Esophagus muscularis mucosa (tissue), 4 donors: ENCODE data around the gene CALML3. TPM values are rescaled to one million over a fixed set of nuclear protein-coding genes. Genes with fewer than 3 reads are reported as not detected.

Source experiments
- DNase-seq: peaks from one replicate; pipeline ENCODE4 v3.0.0-alpha.2; 2017; ENCODE audit errors: extremely low spot score
- H3K27ac ChIP-seq, 4 donors: fragments of 200-600 bp; sonication (generic); replicated peaks in 1 of 4; 1 replicate in 3 of 4; 2 replicates in 1 of 4; pipeline ENCODE4 v1.5.1; 2016 to 2019; ENCODE audit warnings: mild to moderate bottlenecking in 1 of 4
- H3K27me3 ChIP-seq, 4 donors: fragments of 200-600 bp; sonication (generic); one replicate each; pipeline versions ENCODE4 v1.5.1 to v1.6.0; 2016 to 2019
- H3K36me3 ChIP-seq, 4 donors: fragments of 200-600 bp; sonication (generic); one replicate each; pipeline ENCODE4 v1.5.1; 2016 to 2019
- H3K4me1 ChIP-seq, 4 donors: fragments of 200-600 bp; sonication (generic); one replicate each; pipeline ENCODE4 v1.5.1; 2016 to 2019
- H3K4me3 ChIP-seq, 4 donors: fragments of 200-600 bp; sonication (generic); 1 replicate in 2 of 4; 2 replicates in 2 of 4; pipeline ENCODE4 v1.5.1; 2016 to 2019; ENCODE audit warnings: mild to moderate bottlenecking in 4 of 4, moderate library complexity in 1 of 4
- H3K9me3 ChIP-seq, 4 donors: fragments of 200-600 bp; sonication (generic); 1 replicate in 3 of 4; 2 replicates in 1 of 4; pipeline ENCODE4 v1.5.1; 2016 to 2019
- EP300 ChIP-seq: sonication (generic); formaldehyde crosslinking; IDR thresholded peaks from one replicate; pipeline ENCODE4 v1.6.1; 2017; ENCODE audit warnings: antibody characterized with exemption
- POLR2A ChIP-seq: fragments of 450-650 bp; IDR thresholded peaks from one replicate; pipeline ENCODE4 v1.6.1; 2017; ENCODE audit warnings: antibody characterized with exemption, moderate library complexity, mild to moderate bottlenecking, low read depth
- POLR2AphosphoS5 ChIP-seq, 2 donors: sonication (generic); formaldehyde crosslinking; IDR thresholded peaks; one replicate each; pipeline ENCODE4 v1.6.1; 2017; ENCODE audit warnings: antibody characterized with exemption in 2 of 2
- WGBS: methylation state at CpG from one replicate; pipeline ENCODE4 v1.1.5; 2018; 5-methylcytosine and 5-hydroxymethylcytosine counted together
- intact Hi-C: fragments of 100-400 bp; cut with DNase I; formaldehyde crosslinking; loops from one replicate; pipeline ENCODE4 v1.15.1; 2023
- total RNA-seq, 4 donors: library from RNA; depleted of rRNA; stranded (reverse); fragments of >200 nt; gene quantifications; one replicate each; pipeline versions ENCODE4 v1.1.0 to v1.2.1, GENCODE V29; 2016
- TF ChIP-seq, protein P1 (sequence below), 3 experiments: fragments of 200-600 bp in 2 of 3; fragments of 450-650 bp in 1 of 3; sonication (generic) in 2 of 3; IDR thresholded peaks; one replicate each; pipeline ENCODE4 v1.5.1; 2017 to 2019; ENCODE audit warnings: antibody characterized with exemption in 3 of 3, mild to moderate bottlenecking in 2 of 3, moderate library complexity in 1 of 3

Gene CALML3
- total RNA-seq, 4 donors from 2014 or later: not detected

DNA sequence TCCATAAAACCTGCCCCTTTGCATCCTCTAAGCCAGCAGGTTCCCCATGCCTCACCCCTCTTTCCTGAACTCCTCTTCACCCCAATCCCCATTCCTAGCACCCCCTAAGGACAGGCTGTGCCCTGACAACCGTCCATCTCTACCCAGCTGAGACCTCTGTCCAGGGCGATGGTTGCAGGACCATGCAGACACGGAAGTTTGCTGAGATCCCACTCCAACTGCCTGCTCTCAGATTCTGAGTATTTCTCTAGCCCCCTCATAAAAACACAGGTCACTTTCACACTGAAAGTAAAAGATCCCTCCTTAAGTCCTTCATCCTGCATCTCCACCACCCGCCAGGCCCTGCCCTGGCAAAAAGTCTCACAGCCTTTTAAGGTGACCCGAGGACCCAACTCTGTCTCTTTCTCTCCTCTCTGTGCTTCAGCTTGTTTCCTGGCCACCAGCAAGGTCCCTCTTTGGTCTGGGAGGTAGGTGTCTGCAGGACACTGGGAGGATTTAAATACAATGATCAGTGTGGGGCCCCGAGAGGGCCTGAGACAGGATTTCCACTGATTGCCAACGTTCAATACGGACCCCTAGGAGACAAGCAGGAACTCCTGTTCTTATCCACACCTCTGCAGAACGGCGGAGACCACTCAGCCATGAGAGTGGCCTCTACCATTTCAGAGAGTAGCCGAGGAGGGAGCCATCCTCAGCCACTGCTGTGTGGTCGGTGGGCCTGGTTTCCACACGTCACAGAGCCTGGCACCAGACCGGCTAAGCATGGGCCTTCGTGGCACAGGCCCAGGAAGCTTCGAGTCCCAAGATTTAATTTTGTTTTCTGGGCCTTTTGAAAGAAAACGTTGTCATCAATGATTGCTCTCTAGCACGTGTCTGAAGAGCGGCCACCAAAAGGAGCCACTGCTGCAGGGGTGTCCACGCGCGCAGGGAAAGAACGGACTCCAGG, 27.9 kb downstream of the CALML3 start:
- H3K9me3 ChIP-seq: no peaks in the 10 kb centered on the region
- H3K36me3 ChIP-seq: no peaks in the 10 kb centered on the region
- H3K4me1 ChIP-seq: peaks cover 12 to 88% (median 71%) of the 10 kb centered on the region in 4 donors
- H3K4me3 ChIP-seq: no peak overlapping the region
- TF ChIP-seq EP300 (no peak), POLR2AphosphoS5 (IDR thresholded peaks at IDR 0.05) (no peak), POLR2A (no peak)
- TF ChIP-seq, protein P1, sequence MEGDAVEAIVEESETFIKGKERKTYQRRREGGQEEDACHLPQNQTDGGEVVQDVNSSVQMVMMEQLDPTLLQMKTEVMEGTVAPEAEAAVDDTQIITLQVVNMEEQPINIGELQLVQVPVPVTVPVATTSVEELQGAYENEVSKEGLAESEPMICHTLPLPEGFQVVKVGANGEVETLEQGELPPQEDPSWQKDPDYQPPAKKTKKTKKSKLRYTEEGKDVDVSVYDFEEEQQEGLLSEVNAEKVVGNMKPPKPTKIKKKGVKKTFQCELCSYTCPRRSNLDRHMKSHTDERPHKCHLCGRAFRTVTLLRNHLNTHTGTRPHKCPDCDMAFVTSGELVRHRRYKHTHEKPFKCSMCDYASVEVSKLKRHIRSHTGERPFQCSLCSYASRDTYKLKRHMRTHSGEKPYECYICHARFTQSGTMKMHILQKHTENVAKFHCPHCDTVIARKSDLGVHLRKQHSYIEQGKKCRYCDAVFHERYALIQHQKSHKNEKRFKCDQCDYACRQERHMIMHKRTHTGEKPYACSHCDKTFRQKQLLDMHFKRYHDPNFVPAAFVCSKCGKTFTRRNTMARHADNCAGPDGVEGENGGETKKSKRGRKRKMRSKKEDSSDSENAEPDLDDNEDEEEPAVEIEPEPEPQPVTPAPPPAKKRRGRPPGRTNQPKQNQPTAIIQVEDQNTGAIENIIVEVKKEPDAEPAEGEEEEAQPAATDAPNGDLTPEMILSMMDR (IDR thresholded peaks at IDR 0.05): no peak
- peak overlapping the region; percentile 77 to 84 (median 78) for H3K27ac ChIP-seq
- H3K27me3 ChIP-seq: no peaks in the 10 kb centered on the region
- no peak for DNase-seq
- intact Hi-C loops: no loop called here
- whole genome bisulfite sequencing: 86% methylated on average over 15 of the region's 23 CpGs

DNA sequence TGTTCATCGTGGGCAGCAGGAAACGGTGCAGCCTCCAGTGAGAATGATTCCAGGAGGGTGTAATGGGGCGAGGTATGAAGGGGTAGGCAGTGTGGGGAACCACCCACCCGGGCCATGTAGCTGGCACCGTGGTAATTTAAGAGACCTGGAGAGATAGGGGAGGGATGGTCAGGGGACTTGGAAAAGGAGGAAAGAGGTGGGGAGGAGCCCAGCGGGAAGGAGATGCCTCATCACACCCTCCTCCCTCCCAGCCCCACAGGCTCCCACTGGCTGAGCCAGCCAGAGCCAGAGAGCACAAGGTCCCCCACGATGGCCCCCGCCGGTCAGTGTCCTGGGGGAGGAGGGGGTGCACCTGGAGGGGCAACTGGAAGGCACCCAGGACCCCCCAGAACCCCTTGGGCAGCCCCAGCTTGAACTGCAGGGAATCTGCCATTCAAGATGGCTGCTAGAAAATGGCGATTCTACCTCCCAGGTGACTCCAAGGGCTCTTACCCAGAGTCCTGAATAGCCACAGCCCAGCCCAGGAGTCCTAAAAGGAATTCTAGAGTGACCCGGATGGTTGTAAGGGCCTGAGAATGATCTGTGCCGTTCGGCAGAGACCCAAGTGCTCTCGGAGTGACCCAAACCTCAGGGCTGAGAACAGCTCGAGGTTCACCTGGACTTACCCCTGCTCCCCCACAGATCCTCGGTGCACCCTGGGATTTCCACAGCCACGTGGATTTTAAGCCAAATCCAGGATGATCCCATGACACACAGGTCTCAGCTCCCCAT, 28.8 kb downstream of the CALML3 start:
- intact Hi-C loops: no loop called here
- WGBS: 75% methylated on average over 15 of the region's 17 CpGs

DNA sequence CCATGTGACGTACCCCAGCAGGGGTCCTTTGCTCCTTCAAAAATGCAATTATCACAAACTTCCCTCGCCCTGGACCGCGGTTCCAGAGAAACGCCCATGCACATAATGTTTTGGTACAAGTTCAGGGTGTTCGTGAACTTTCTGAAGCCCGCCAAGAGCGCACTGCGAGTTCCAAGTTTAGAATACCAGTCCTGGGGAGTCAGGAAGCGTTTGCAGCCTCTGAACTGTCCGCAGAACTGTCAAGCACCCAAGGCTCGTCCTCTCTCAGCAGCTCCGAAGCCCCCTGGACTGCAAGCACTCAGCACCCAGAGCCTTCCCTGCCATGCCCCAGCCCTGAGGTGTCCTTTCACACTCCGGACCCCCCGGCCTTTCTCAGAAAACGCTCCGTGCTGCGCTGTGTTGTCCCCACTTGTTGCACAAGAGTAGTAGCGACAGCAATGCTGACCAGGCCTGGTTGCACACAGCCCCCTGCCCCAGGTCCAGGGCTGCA, 30.3 kb downstream of the CALML3 start:
- Histone ChIP-seq H3K27me3 (no peaks in the 10 kb centered on the region), H3K4me1 (peaks cover 0 to 89% (median 75%) of the 10 kb centered on the region in 4 donors), H3K9me3 (no peaks in the 10 kb centered on the region), H3K27ac (peak overlapping the region; percentile 77 to 84 (median 78)), H3K4me3 (no peak overlapping the region), H3K36me3 (no peaks in the 10 kb centered on the region)
- intact Hi-C loops: no loop called here
- TF ChIP-seq POLR2AphosphoS5 (IDR thresholded peaks at IDR 0.05) (peak; percentile 0 to 14), POLR2A (no peak), EP300 (no peak)
- TF ChIP-seq, protein P1 (IDR thresholded peaks at IDR 0.05): no peak
- DNase-seq: no peak
- 72% methylated on average over 8 of the region's 19 CpGs for WGBS

More for the DNA sequence above, 28.8 kb downstream of the CALML3 start:
- H3K27me3 ChIP-seq: no peaks in the 10 kb centered on the region
- H3K4me3 ChIP-seq: no peak overlapping the region
- peak overlapping the region; percentile 77 to 84 (median 78) for H3K27ac ChIP-seq
- peaks cover 3 to 88% (median 71%) of the 10 kb centered on the region in 4 donors for H3K4me1 ChIP-seq
- no peaks in the 10 kb centered on the region for H3K9me3 ChIP-seq
- no peak for TF ChIP-seq POLR2AphosphoS5 (IDR thresholded peaks at IDR 0.05)
- no peak for TF ChIP-seq EP300
- TF ChIP-seq, protein P1 (IDR thresholded peaks at IDR 0.05): no peak
- TF ChIP-seq POLR2A: no peak
- DNase-seq: no peak
- H3K36me3 ChIP-seq: no peaks in the 10 kb centered on the region

DNA sequence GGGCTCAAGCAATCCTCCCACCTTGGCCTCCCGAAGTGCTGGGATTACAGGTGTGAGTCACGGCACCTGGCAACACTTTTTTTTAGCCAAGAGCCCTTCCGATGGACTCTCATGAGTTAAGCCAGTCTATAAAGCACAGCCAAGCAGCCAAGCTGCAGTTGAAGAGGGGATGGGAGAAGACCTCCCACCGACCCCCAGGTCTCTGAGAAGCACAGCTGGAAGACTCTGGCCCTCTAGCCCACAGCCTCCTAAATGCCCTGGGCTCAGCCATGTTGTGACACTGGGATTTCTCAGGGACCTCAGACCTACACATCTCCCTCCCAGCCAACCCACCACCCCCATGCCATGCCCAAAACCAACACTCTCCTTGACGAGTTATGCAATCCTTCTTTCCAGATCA, 31.1 kb downstream of the CALML3 start:
- TF ChIP-seq POLR2A (no peak), POLR2AphosphoS5 (IDR thresholded peaks at IDR 0.05) (no peak), EP300 (no peak)
- TF ChIP-seq, protein P1 (IDR thresholded peaks at IDR 0.05): no peak
- Histone ChIP-seq H3K9me3 (no peaks in the 10 kb centered on the region), H3K27ac (peak overlapping the region; percentile 77 to 84 (median 78)), H3K36me3 (no peaks in the 10 kb centered on the region), H3K4me1 (peaks cover 0 to 97% (median 83%) of the 10 kb centered on the region in 4 donors), H3K4me3 (no peak overlapping the region), H3K27me3 (no peaks in the 10 kb centered on the region)
- 91% methylated on average over 5 of the region's 5 CpGs for WGBS
- DNase-seq: no peak
- intact Hi-C loops: no loop called here
